ENCODE results near the gene PRICKLE1.

GRCh38 chr12:42409471-42409870, 180.1 kb downstream of the PRICKLE1 start:
- TF ChIP-seq, protein P1, sequence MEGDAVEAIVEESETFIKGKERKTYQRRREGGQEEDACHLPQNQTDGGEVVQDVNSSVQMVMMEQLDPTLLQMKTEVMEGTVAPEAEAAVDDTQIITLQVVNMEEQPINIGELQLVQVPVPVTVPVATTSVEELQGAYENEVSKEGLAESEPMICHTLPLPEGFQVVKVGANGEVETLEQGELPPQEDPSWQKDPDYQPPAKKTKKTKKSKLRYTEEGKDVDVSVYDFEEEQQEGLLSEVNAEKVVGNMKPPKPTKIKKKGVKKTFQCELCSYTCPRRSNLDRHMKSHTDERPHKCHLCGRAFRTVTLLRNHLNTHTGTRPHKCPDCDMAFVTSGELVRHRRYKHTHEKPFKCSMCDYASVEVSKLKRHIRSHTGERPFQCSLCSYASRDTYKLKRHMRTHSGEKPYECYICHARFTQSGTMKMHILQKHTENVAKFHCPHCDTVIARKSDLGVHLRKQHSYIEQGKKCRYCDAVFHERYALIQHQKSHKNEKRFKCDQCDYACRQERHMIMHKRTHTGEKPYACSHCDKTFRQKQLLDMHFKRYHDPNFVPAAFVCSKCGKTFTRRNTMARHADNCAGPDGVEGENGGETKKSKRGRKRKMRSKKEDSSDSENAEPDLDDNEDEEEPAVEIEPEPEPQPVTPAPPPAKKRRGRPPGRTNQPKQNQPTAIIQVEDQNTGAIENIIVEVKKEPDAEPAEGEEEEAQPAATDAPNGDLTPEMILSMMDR (IDR thresholded peaks at IDR 0.05; ENCODE audit: low read length) = no peak
- TF ChIP-seq EZH2 (IDR thresholded peaks at IDR 0.05; ENCODE audit: borderline replicate concordance, low read length) = no peak

Data from OCI-LY1 (cell line).